Upper lobe of left lung (tissue), 4 donors: ENCODE measurements around the gene RS1.

ENCODE experiments used
- POLR2AphosphoS5 ChIP-seq, 2 donors: sonication (generic); formaldehyde crosslinking; IDR thresholded peaks; one replicate each; pipeline ENCODE4 v1.5.1; 2017; ENCODE audit warnings: antibody characterized with exemption in 2 of 2
- TF ChIP-seq, protein P1 (sequence below), 6 experiments: fragments of 450-650 bp in 4 of 6; fragments of 200-600 bp in 2 of 6; sonication (generic) in 2 of 6; IDR thresholded peaks; one replicate each; pipeline ENCODE4 v1.5.1; 2016 to 2019; ENCODE audit warnings: antibody characterized with exemption in 6 of 6

DNA sequence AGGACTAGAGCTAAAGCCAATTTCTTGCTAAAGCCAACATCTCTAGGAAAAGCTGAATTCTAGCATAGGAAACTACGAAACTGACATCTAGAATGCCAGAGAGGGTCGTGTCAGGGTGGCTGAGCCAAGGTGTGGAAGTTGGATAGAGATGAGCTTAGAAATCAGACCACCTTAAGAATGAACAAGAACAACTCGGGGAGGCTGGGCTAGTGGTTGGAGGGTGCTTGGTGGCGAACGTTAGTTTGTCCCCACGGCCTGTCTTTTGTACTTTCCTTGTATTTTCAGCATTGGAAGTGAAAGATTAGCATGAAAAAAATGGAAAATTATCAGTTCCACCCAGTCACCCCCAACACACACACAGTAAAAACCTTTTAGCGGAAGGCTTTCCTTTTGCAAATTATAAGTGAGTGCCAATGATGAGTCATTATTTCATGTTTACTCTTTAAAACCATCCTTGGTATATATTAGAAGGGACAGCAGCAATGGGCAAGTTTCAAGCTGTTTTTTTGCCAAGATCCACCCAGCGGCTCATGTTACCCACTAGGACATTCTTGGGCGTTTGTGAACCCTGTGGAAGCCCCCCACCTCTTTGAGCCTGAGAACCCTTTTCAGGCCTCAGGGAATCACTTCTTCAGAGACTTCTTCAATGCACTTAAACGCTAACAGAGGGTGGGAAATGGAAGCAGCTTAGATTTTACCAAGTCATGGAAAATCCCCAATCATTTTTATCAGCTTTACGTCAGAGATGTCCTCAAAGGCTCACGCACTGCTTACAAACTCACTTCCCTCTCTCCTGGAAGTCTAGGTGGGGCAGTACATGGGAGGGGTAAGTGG, 30.7 kb upstream of the RS1 start:
- TF ChIP-seq, protein P1, sequence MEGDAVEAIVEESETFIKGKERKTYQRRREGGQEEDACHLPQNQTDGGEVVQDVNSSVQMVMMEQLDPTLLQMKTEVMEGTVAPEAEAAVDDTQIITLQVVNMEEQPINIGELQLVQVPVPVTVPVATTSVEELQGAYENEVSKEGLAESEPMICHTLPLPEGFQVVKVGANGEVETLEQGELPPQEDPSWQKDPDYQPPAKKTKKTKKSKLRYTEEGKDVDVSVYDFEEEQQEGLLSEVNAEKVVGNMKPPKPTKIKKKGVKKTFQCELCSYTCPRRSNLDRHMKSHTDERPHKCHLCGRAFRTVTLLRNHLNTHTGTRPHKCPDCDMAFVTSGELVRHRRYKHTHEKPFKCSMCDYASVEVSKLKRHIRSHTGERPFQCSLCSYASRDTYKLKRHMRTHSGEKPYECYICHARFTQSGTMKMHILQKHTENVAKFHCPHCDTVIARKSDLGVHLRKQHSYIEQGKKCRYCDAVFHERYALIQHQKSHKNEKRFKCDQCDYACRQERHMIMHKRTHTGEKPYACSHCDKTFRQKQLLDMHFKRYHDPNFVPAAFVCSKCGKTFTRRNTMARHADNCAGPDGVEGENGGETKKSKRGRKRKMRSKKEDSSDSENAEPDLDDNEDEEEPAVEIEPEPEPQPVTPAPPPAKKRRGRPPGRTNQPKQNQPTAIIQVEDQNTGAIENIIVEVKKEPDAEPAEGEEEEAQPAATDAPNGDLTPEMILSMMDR (IDR thresholded peaks at IDR 0.05): no peak
- TF ChIP-seq POLR2AphosphoS5 (IDR thresholded peaks at IDR 0.05): peak in 1 of 2 donors; percentile 25
